ENCODE measurements around the gene EFCAB8.
"Not testable (repeated sequence)": the region's sequence is repeated elsewhere in the genome, so short reads cannot be mapped to it uniquely, and the experiment has no call there.

- not testable (repeated sequence) for TF ChIP-seq PPARA (CRISPR knock-in tag; IDR thresholded peaks at IDR 0.05; ENCODE audit: borderline replicate concordance); OSR1 (CRISPR knock-in tag; IDR thresholded peaks at IDR 0.05); RARB (CRISPR knock-in tag; IDR thresholded peaks at IDR 0.05); PATZ1 (CRISPR knock-in tag; IDR thresholded peaks at IDR 0.05; ENCODE audit: borderline replicate concordance); GLIS3 (CRISPR knock-in tag; IDR thresholded peaks at IDR 0.05); POU6F1 (CRISPR knock-in tag; IDR thresholded peaks at IDR 0.05; ENCODE audit: borderline replicate concordance, low read depth); CREB5 (CRISPR knock-in tag; IDR thresholded peaks at IDR 0.05; ENCODE audit: low read depth); ZNF70 (CRISPR knock-in tag; IDR thresholded peaks at IDR 0.05)
These were observed 115.7 kb downstream of the EFCAB8 start for GRCh38 chr20:32974204-32975064.

Measured in SK-N-SH treated with all-trans-retinoic acid at 6 μM for 48 hours (cell line).